Stimulated activated CD4-positive, alpha-beta T cell treated with anti-CD3 and anti-CD28 coated beads, Interleukin-4, amount 100 ng/mL, for 1 hour (primary cell): ENCODE results near the gene SNX5.
A peak's percentile ranks its signal among the peaks of the same experiment; 100 is the strongest.
"Not testable (repeated sequence)": the region's sequence is repeated elsewhere in the genome, so short reads cannot be mapped to it uniquely, and the experiment has no call there.

Experiments used
- DNase-seq: peaks from one replicate; pipeline ENCODE4 v3.0.0-alpha.2; 2020

Gene SNX5

DNA sequence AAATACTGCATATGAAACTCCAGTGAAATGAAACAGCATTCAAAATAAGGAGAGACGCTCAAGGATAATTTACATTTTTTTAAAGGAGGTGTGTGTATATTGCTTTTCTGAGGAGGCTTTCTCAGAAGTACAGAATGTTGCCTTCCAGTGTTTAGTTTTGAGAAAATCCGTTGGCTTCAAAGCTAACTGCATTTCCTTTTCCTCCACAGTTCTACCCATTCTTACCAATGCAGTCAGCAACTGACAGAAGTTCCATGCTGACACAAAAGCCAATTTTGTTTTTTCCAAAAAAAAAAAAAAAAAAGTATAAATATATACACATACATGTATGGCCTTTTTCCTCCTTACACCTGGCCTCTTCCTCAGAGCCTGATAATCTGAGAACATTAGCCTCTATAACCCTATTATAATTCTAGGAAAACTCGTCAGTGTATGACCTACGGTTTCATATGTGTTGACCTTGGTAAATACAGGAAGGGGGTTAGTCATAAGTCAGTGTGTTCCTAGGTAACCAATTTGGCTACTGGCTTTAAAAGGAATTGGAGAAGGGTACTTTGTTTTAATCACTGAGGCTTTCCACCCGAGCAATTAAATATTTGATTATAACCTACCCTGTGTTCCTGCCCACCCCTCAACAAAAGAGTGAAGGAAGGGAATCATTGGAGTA, 24.4 kb upstream of the SNX5 start:
- DNase-seq, result no peak

DNA sequence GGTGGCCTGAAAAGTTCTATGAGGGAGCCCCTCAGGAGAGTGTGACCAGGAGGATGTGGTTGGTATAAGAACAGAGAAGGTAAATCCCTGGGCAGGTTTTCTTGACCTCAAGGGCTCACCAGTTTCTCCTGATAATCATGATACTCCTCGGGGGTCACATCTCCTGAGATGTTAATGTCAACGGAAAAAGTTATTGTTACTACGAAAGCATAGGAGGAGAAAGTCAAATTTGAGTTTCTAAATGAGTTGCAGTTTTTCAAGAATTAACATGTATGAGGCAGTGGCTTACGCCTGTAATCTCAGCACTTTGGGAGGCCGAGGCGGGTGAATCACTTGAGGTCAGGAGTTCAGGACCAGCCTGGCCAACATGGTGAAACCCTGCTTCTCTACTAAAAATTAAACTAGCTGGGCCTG, 23.6 kb upstream of the SNX5 start:
- peak; percentile 11 for DNase-seq

- DNase-seq, result no peak
Measured at GRCh38 chr20:17990278-17990972, 21.8 kb upstream of the SNX5 start.

- DNase-seq, result no peak
Measured at GRCh38 chr20:17987988-17988387, 19.4 kb upstream of the SNX5 start.

GRCh38 chr20:17985388-17986018, 16.9 kb upstream of the SNX5 start:
- no peak for DNase-seq

- no peak for DNase-seq
Measured at GRCh38 chr20:17976305-17976704, 7.7 kb upstream of the SNX5 start.

- DNase-seq, result no peak
Measured at GRCh38 chr20:17972121-17972520, 3.5 kb upstream of the SNX5 start.

DNA sequence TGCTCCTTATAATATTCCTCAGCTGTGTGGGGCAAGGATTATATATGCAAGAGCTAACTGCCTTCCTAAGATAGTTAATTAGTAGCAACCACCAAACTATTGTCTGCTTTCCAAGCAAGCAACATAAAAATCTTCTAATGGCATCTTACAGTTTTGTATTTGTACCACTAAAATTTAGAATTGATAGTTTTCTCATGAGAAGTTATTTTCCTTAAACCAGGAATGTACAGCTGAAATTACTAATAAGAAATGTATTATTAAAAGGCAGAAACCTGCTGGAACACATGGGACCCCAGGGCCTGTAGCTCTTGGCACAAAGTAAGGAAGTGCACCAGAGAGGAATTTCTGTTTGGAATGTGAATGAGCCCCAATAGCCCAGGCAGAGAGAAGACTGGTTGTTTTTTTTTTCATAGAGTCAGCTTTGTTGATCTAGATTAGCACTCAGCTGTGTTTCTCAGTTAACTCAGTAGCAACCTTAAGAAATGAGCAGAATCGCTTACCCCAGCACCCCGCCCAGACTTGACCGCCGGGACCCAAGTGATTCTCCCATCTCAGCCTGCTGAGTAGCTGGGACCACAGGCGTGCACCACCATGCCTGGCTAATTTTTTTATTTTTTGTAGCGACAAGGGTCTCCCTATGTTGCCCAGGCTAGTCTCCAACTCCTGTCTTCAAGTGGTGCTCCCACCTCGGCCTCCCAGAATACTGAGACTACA, 2.9 kb upstream of the SNX5 start:
- no peak for DNase-seq

DNA sequence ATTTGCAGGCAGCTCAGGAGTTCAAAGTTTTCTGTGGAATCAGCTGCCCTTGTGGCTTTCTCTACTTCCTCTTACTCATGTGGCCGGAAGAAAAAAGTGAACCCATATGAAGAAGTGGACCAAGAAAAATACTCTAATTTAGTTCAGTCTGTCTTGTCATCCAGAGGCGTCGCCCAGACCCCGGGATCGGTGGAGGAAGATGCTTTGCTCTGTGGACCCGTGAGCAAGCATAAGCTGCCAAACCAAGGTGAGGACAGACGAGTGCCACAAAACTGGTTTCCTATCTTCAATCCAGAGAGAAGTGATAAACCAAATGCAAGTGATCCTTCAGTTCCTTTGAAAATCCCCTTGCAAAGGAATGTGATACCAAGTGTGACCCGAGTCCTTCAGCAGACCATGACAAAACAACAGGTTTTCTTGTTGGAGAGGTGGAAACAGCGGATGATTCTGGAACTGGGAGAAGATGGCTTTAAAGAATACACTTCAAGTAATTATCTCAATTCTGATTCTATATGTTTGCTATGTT, 1.4 kb upstream of the SNX5 start:
- DNase-seq, result no peak

DNA sequence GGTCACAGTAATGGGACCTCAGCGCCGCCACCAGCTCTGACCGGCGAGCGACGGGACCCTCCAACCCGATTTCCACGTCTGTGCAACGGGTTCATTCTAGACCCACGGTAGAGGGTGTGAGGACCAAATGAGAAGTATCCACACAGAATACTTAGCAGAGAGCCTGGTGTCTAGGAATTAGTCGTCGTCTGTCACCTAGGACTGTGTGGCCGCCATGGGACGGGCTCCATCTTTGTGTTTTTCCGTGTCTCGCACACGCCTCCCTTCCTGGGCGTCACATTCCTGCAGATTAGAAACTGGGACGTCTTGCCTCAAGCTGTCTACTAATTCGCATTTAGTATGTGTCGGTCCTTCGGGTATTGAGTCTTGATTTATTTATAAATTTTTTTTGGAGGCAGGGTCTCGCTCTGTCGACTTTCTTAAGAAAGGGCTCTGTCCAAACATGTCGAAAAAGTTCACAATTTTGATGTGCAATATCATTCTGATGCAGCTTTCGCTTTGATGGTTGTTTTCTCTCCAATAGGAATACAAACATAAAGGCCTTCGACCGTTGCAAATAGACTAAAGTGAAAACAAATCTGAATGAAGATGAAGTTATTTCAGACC, 787 bp upstream of the SNX5 start:
- peak; percentile 37 for DNase-seq

GRCh38 chr20:17967521-17968365, 851 bp downstream of the SNX5 start:
- DNase-seq, result no peak

- DNase-seq, result no peak
Measured at GRCh38 chr20:17966432-17967310, 1.9 kb downstream of the SNX5 start.

- no peak for DNase-seq
Measured at GRCh38 chr20:17965042-17965697, 3.4 kb downstream of the SNX5 start.

- DNase-seq, result no peak
Measured at GRCh38 chr20:17964632-17965031, 4.0 kb downstream of the SNX5 start.

DNA sequence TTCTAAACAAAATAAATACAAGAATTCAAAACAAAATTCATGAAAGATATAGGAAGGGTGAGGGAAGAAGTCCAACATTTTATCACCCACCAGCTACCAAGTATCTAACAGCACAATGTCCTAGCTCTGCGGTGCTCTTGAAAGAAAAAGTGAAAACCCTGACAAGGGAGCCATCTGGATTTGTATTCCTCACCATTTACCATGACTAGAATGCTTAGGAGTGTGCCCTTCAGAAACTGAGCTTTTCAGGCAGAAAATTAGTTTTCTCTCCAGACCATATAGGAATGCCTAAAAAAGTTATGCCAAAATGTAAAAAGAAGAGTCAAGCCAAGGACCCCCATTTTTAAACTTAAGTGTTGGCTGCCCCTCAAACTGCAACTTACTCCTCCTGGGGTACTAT, 4.5 kb downstream of the SNX5 start:
- no peak for DNase-seq

DNA sequence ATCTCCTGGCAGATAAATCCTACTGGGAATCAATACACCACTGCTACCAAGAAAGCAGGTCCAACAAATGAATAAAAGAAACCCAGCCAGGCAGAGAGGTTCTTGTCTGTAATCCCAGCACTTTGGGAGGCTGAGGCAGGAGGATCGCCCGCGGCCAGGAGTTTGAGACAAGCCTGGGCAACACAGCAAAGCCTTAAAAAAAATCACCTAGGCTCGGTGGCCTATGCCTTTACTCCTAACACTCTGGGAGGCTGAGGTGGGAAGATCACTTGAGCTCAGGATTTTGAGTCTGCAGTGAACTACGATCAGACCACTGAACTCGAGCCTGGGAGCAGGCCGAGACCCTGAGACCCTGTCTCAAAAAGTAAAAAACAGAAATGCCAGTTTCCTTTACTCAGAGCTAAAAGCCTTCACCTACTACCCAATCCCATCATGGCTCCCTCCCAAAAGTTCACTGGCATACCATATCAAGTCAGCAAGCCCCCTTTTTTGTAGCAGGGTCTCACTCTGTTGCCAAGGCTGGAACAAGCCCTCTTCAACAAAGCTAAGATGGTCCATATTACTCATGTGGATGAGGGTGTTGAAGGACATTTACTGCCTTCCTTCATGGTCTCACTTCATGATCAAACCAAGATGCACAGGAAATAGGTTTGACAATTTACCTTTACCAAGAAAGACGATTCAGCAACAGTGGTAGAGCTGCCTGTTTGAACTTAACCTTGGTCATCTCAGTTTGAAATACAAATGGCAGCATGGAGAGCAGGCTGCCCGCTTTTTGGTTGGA, 5.3 kb downstream of the SNX5 start:
- no peak for DNase-seq

GRCh38 chr20:17961587-17961940, 7.0 kb downstream of the SNX5 start:
- no peak for DNase-seq

DNA sequence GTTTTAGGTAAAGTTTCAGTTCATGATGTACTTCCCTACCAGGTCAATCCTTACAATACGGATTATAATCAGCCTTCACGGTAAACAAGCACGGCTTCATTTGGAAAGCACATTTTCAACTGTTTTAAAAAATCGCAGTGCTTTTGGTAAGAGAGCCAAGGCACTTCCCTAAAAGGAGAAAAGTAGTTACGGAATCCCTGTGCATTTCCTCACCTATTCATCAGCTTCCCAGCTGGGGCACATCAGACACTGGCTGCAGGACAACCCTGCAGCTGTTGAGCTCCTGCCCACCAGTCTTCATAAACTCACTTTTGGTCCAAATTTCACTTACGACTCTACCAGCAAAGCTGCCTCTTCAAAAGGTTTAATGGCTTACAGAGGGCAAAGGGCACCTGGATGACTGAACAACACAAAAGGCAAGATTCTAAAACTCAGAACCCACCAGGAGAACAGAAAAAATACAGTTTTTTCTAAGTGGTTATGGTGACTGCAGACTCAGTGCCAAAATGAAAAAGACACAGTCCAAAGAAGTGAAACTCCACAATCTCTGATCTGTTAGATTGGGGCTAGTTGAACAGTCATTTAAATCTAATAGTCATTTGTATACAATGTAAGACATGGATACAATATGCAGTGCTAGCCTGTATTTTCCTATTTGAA, 7.5 kb downstream of the SNX5 start:
- DNase-seq, result no peak

- DNase-seq, result not testable (repeated sequence)
Measured at GRCh38 chr20:17960400-17960885, 8.2 kb downstream of the SNX5 start.
